ENCODE results near the gene STX2. TPM values are rescaled to one million over a fixed set of nuclear protein-coding genes. Genes with fewer than 3 reads are reported as not detected.
"Not testable (repeated sequence)": the region's sequence is repeated elsewhere in the genome, so short reads cannot be mapped to it uniquely, and the experiment has no call there.

STX2 gene
- total RNA-seq, 1 donor: 43.8 TPM

DNA sequence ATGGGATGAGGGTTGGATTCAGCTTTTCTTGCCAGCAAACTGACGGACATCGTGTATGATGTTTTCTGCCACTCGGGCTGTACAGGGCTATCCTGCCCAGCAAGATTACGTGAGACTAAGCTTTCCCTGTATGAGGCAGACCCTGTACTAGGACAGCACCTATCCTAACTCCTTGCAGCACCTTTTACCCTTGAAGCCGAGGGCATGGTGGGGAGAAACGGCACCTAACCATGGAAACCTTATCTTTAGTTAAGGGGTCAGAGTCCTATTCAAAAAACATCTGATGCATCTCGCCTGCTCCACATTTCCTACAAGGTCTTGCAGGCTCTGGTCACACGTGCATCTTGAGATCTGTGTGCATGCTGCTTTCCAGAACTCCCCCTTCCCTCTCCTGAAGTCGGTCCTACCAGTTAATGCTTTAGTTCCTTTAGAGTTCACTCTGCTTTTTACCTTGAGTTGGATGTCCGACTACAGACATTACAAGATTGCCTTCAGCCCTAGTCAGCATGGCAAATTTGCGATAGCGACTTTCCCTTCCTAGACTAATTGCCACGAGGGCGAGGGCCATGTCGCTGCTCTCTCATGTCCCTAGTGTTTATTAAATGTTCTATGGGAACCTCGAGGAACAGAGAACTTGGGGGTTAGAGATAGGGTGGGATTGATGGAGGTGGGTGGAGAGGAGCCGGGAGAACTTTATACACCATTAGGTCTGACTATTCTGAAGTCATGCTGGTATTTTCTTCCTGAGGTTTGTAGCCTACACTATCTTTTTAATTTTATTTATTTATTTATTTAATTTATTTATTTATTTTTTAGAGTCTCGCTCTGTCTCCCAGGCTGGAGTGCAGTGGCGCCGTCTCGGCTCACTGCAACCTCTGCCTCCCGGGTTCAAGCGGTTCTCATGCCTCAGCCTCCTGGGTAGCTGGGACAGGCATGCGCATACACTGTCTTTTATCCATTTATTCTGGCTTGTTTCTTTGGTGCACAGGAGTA lies 39.4 kb upstream of the STX2 start:
- Histone ChIP-seq H3K9me3 (ENCODE audit: low read depth, low read length) (no peaks in the 10 kb centered on the region), H3K27me3 (ENCODE audit: insufficient read depth, low read length) (no peaks in the 10 kb centered on the region), H3K79me2 (ENCODE audit: insufficient read depth, low read length) (peaks cover 12% of the 10 kb centered on the region), H2AFZ (ENCODE audit: low read length) (no peak overlapping the region), H3K4me1 (ENCODE audit: insufficient read depth, low read length) (peaks cover 7% of the 10 kb centered on the region), H4K20me1 (ENCODE audit: insufficient read depth, low read length) (peaks cover 27% of the 10 kb centered on the region), H3K4me2 (ENCODE audit: insufficient read depth, low read length) (no peak overlapping the region), H3K36me3 (ENCODE audit: insufficient read depth, low read length) (peaks cover 39% of the 10 kb centered on the region), H3K27ac (ENCODE audit: low read depth, low read length) (no peak overlapping the region), H3K4me3 (ENCODE audit: insufficient read depth, low read length) (no peak overlapping the region)
- no peak for DNase-seq (ENCODE audit: insufficient read length, low spot score, missing footprints)
- no peak for TF ChIP-seq CTCF (IDR thresholded peaks at IDR 0.05; ENCODE audit: extremely low read depth, low read depth, low read length)

DNA sequence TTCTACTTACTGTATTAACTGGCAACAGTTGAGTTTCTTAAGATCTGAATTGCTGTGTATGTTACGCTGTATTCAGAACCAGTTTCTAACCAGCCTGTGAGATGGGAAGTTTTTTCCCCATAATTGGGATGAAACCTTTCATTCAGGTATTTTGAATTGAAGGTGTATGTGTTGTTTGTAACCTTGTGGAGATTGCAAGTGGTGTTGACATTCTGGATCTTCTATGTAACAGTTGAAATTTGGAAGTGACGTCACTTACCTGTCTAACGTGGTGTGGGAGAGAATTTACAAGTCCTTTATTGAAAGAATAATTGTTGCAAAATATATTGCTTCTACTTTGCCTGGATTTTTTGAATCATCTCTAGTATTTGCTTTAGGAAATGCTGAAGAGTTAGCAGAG lies 38.3 kb upstream of the STX2 start:
- Histone ChIP-seq H4K20me1 (ENCODE audit: insufficient read depth, low read length) (peaks cover 36% of the 10 kb centered on the region), H3K4me2 (ENCODE audit: insufficient read depth, low read length) (no peak overlapping the region), H3K27ac (ENCODE audit: low read depth, low read length) (no peak overlapping the region), H3K79me2 (ENCODE audit: insufficient read depth, low read length) (peaks cover 24% of the 10 kb centered on the region), H3K9me3 (ENCODE audit: low read depth, low read length) (no peaks in the 10 kb centered on the region), H2AFZ (ENCODE audit: low read length) (no peak overlapping the region), H3K4me3 (ENCODE audit: insufficient read depth, low read length) (no peak overlapping the region), H3K27me3 (ENCODE audit: insufficient read depth, low read length) (no peaks in the 10 kb centered on the region), H3K4me1 (ENCODE audit: insufficient read depth, low read length) (peaks cover 18% of the 10 kb centered on the region), H3K36me3 (ENCODE audit: insufficient read depth, low read length) (peaks cover 47% of the 10 kb centered on the region)
- no peak for TF ChIP-seq CTCF (IDR thresholded peaks at IDR 0.05; ENCODE audit: extremely low read depth, low read depth, low read length)
- no peak for DNase-seq (ENCODE audit: insufficient read length, low spot score, missing footprints)

DNA sequence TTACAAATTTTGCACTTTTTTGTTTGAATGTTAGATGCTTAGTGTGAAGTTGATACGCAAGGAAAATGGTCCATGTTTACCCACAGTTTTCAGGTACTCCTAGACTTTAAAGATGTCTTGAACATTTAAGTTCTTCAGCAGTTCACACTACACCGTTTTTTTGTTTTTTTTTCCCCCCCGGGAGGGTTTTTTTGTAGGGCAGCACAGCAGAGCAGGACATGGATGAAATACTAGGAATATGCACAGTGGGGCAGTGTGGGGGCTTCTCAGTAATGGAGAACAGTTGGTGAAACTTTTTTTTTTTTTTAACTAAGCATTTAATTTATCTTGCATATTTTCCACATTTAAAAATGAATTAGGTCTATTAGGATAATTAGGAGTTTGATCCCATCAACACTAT lies 37.7 kb upstream of the STX2 start:
- TF ChIP-seq CTCF (IDR thresholded peaks at IDR 0.05; ENCODE audit: extremely low read depth, low read depth, low read length): no peak
- Histone ChIP-seq H3K4me3 (ENCODE audit: insufficient read depth, low read length) (no peak overlapping the region), H3K27me3 (ENCODE audit: insufficient read depth, low read length) (no peaks in the 10 kb centered on the region), H3K36me3 (ENCODE audit: insufficient read depth, low read length) (peaks cover 47% of the 10 kb centered on the region), H3K9me3 (ENCODE audit: low read depth, low read length) (no peaks in the 10 kb centered on the region), H2AFZ (ENCODE audit: low read length) (no peak overlapping the region), H3K4me1 (ENCODE audit: insufficient read depth, low read length) (peaks cover 18% of the 10 kb centered on the region), H3K4me2 (ENCODE audit: insufficient read depth, low read length) (no peak overlapping the region), H4K20me1 (ENCODE audit: insufficient read depth, low read length) (peaks cover 36% of the 10 kb centered on the region), H3K27ac (ENCODE audit: low read depth, low read length) (no peak overlapping the region), H3K79me2 (ENCODE audit: insufficient read depth, low read length) (peaks cover 27% of the 10 kb centered on the region)
- no peak for DNase-seq (ENCODE audit: insufficient read length, low spot score, missing footprints)

DNA sequence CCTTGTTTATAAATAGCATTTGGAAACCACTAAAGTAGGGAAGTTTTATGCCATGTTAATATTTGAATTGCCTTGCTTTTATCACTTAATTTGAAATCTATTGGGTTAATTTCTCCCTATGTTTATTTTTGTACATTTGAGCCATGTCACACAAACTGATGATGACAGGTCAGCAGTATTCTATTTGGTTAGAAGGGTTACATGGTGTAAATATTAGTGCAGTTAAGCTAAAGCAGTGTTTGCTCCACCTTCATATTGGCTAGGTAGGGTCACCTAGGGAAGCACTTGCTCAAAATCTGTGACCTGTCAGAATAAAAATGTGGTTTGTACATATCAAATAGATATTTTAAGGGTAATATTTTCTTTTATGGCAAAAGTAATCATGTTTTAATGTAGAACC lies 37.2 kb upstream of the STX2 start:
- H4K20me1 ChIP-seq (ENCODE audit: insufficient read depth, low read length): peaks cover 36% of the 10 kb centered on the region
- no peak overlapping the region for H3K4me2 ChIP-seq (ENCODE audit: insufficient read depth, low read length)
- no peak overlapping the region for H2AFZ ChIP-seq (ENCODE audit: low read length)
- H3K27ac ChIP-seq (ENCODE audit: low read depth, low read length): no peak overlapping the region
- H3K9me3 ChIP-seq (ENCODE audit: low read depth, low read length): no peaks in the 10 kb centered on the region
- no peak overlapping the region for H3K4me3 ChIP-seq (ENCODE audit: insufficient read depth, low read length)
- no peak for DNase-seq (ENCODE audit: insufficient read length, low spot score, missing footprints)
- H3K79me2 ChIP-seq (ENCODE audit: insufficient read depth, low read length): peaks cover 27% of the 10 kb centered on the region
- no peaks in the 10 kb centered on the region for H3K27me3 ChIP-seq (ENCODE audit: insufficient read depth, low read length)
- TF ChIP-seq CTCF (IDR thresholded peaks at IDR 0.05; ENCODE audit: extremely low read depth, low read depth, low read length): no peak
- H3K36me3 ChIP-seq (ENCODE audit: insufficient read depth, low read length): peaks cover 47% of the 10 kb centered on the region
- peaks cover 20% of the 10 kb centered on the region for H3K4me1 ChIP-seq (ENCODE audit: insufficient read depth, low read length)

DNA sequence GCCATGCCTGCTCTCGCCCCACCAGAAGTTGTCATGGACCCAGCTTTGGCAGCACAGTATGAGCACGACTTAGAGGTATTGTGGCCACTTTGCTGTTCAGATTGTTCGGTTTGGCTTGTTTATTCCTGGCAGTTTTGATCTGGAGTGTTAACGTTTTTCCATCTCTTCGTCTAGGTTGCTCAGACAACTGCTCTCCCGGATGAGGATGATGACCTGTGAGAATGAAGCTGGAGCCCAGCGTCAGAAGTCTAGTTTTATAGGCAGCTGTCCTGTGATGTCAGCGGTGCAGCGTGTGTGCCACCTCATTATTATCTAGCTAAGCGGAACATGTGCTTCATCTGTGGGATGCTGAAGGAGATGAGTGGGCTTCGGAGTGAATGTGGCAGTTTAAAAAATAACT lies 36.7 kb upstream of the STX2 start:
- H3K27me3 ChIP-seq (ENCODE audit: insufficient read depth, low read length); H3K9me3 ChIP-seq (ENCODE audit: low read depth, low read length); H3K4me2 ChIP-seq (ENCODE audit: insufficient read depth, low read length); H2AFZ ChIP-seq (ENCODE audit: low read length); H3K27ac ChIP-seq (ENCODE audit: low read depth, low read length); H3K4me3 ChIP-seq (ENCODE audit: insufficient read depth, low read length); DNase-seq (ENCODE audit: insufficient read length, low spot score, missing footprints): not testable (repeated sequence)
- Histone ChIP-seq H3K36me3 (ENCODE audit: insufficient read depth, low read length) (peaks cover 47% of the 10 kb centered on the region), H4K20me1 (ENCODE audit: insufficient read depth, low read length) (peaks cover 36% of the 10 kb centered on the region), H3K79me2 (ENCODE audit: insufficient read depth, low read length) (peaks cover 27% of the 10 kb centered on the region), H3K4me1 (ENCODE audit: insufficient read depth, low read length) (peaks cover 24% of the 10 kb centered on the region)

Measured in osteoblast (primary cell).